Stromal cell of bone marrow (primary cell): ENCODE data around the gene RBPJ.
A peak's percentile ranks its signal among the peaks of the same experiment; 100 is the strongest.

Experiments used
- DNase-seq: peaks from one replicate; pipeline ENCODE4 v3.0.0-alpha.2; 2012; ENCODE audit warnings: low read depth

The RBPJ gene

DNA sequence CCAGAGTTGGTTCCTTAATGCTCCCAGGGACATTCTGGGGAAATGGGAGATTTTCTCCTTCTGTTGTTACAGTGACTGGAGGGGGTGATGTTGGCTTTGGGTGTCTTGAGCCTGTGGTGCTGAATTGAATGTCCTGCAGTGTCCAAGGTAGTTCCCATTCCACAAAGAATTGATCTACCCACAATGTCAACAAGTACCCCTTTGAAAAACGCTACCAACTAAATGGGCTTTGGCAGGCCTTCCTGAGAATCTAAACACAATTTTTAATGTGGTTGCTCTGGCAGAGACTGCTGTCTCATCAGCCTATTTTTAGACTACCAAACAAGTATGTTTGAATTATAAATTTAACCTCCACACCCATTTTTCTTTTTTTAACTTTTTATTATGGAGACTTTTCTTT lies 100.1 kb downstream of the RBPJ start:
- DNase-seq, result no peak

- DNase-seq, result no peak
Measured at GRCh38 chr4:26424153-26424552, 103.3 kb downstream of the RBPJ start.

GRCh38 chr4:26424838-26425237 lies 104.0 kb downstream of the RBPJ start:
- DNase-seq, result no peak

GRCh38 chr4:26425953-26426352 lies 105.1 kb downstream of the RBPJ start:
- DNase-seq, result no peak

- DNase-seq, result no peak
Measured at GRCh38 chr4:26426892-26427291, 106.1 kb downstream of the RBPJ start.

GRCh38 chr4:26429910-26430309 lies 109.1 kb downstream of the RBPJ start:
- no peak for DNase-seq

GRCh38 chr4:26431461-26432180 lies 110.8 kb downstream of the RBPJ start:
- DNase-seq, result peak; percentile 28

DNA sequence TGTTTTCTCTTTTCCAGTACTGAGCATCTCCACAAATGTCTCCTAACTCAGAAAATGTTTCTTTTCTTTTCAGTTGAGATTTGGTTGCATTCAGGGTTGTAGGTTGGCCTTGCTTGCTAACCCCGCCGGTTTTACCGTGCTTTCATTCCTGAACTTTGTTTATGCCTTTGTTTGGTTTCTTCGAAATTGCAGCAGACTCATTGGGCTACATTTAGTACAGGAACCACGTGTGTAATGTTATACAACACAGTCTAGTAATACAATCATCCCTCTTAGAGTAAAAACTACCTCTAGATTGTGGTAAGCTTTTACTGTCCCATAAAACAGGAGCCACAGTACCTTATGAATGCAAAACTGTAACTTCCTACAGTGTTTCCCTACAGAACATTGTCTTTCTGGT lies 111.6 kb downstream of the RBPJ start:
- no peak for DNase-seq

- DNase-seq, result no peak
Measured at GRCh38 chr4:26433556-26433955, 112.7 kb downstream of the RBPJ start.

DNA sequence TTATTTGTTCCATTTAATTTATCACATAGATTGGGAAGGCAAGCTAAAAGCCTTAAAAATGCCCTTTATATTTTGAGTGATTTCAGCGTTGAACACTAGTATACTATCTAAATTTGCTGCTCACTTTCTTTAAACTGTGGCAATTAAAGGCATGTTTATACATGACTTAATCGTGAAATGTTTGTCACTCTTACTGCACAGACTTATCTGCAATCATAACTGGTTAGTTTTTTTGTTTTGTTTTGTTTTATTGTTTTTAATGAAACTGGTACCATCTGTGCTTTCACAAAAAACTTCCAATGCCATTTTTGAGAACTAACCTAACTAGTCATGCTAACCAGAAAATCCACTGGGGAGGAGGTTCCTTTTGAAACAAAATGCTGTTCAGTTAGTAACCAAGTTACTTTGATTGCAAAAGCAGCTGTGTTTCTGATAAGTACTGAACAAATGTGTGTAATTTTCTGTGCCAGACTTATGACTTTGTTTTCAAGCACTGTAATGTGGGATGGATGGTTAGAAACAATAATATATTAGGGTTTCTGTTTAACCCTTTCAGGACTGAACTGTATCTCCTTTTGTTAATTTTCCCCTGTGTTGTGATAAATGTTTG lies 113.3 kb downstream of the RBPJ start:
- peak; percentile 48 for DNase-seq

- no peak for DNase-seq
Measured at GRCh38 chr4:26441102-26441501, 120.3 kb downstream of the RBPJ start.

- no peak for DNase-seq
Measured at GRCh38 chr4:26441771-26442170, 121.0 kb downstream of the RBPJ start.

GRCh38 chr4:26447378-26447777 lies 126.6 kb downstream of the RBPJ start:
- no peak for DNase-seq

DNA sequence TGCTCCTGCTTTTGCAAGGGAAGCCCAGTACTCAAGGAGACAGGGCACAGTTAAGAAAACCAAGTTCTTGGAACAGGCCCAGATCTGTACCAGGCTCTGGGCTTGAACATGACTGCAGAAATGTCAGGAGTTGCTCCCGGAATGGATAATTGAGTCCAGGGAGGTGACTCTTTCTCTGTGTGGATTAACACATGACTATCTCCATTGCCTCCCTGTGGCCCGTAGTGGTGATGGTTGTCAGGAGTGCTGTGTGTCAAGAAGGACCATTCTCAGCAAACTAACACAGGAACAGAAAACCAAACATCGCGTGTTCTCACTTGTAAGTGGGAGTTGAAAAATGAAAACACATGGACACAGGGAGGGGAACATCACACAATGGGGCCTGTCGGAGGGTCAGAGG lies 129.6 kb downstream of the RBPJ start:
- DNase-seq, result no peak

DNA sequence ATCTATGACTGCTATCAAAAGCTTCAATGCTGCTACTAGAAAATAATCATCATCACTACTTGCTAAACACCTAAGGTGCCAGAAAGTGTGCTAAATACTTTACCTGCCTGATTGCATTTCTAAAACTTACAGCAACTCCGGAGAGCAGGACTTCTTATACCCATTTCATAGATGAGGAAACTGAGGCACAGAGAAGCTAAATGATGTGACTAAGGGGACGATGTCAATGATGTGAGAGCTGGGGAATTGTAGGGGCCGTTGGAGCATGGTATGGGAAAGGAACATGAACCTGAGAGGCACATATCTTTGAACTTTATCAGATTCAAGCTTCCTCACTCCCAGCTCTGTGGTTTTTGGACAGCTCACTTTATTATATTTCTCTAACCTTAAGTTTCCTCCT lies 130.8 kb downstream of the RBPJ start:
- DNase-seq, result no peak

GRCh38 chr4:26452565-26453531 lies 132.0 kb downstream of the RBPJ start:
- DNase-seq, result no peak

DNA sequence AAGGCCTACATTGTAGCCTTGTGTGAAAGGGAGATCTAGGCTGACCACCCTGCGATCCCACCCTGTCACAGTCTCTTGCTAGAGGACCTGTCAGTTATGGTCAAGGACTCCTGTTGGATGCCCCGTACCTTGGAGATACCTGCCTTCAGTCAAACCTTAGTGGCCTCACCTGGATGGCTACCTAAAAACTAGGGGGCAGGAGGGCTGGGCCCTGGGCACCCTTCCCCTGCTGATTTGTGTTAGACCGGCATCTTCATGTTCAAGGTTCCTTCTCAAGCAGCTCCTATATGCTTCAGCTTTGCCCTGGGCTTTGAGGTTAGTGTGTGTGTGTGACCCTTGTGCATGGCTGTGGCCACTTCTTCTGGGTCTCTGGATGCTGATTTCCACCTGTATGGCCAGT lies 134.1 kb downstream of the RBPJ start:
- DNase-seq, result no peak

DNA sequence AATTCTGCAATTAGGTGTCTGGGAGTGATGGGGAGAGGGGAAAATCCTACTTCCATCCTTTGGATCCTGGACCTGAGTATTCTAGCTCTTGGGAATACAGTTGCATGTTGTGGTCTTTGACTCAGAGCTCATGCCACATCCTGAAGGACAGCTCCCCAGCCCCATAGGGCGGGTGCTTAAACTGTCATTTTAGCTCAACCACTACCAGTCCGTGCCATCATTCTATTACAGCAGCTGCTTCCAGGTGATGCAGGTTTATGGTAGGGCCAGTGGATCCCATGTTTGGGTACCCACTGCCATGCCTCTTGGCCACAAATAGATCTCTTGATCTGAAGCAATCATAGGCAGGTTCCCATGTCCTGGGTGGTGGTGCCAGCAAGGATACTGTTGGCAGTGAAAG lies 134.8 kb downstream of the RBPJ start:
- peak; percentile 21 for DNase-seq

DNA sequence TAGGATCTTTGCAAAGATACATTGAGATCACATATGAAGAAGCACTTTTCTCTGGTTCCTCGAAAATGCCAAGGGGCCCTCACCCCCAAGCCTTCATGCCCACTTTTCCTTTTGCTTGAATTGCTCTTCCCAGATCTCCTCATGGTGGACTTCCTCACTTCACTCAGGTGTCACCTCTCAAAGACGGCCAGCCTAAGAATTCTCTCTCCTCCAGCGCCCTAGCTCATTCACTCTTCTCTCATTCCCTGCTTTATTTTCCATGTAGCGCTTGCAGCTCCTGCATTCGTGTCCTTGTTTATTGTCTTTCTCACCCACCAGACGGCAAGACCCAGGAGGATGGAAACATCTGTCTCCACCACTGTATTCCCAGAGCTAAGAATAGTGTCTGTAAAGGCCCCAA lies 136.6 kb downstream of the RBPJ start:
- no peak for DNase-seq

- no peak for DNase-seq
Measured at GRCh38 chr4:26458157-26458561, 137.3 kb downstream of the RBPJ start.

- DNase-seq, result peak; percentile 46
Measured at GRCh38 chr4:26459054-26459755, 138.4 kb downstream of the RBPJ start.
